Trophoblast cell (in vitro differentiated cells and primary cell): ENCODE results near the gene LIN7B.

Source experiments
- DNase-seq, 2 donors: peaks; one replicate each; pipeline ENCODE4 v3.0.0-alpha.2; 2016
- H2AFZ ChIP-seq: 2 replicates; pipeline ENCODE4 v1.6.1; 2013; ENCODE audit warnings: low read length, moderate library complexity, mild to moderate bottlenecking; ENCODE audit not compliant: insufficient read depth, poor library complexity
- H2AK5ac ChIP-seq: 2 replicates; pipeline ENCODE4 v1.6.1; 2013; ENCODE audit warnings: mild to moderate bottlenecking, low read length
- H2BK120ac ChIP-seq: 2 replicates; pipeline ENCODE4 v1.6.1; 2013; ENCODE audit warnings: low read length, mild to moderate bottlenecking, moderate library complexity; ENCODE audit not compliant: insufficient read depth, poor library complexity
- H2BK12ac ChIP-seq: 2 replicates; pipeline ENCODE4 v1.6.1; 2013; ENCODE audit warnings: mild to moderate bottlenecking, low read length, moderate library complexity
- H2BK5ac ChIP-seq: 2 replicates; pipeline ENCODE4 v1.6.1; 2013; ENCODE audit warnings: low read length, low read depth, moderate library complexity, mild to moderate bottlenecking; ENCODE audit not compliant: poor library complexity
- H3K14ac ChIP-seq: 2 replicates; pipeline ENCODE4 v1.6.1; 2013; ENCODE audit warnings: mild to moderate bottlenecking, low read length
- H3K18ac ChIP-seq: 2 replicates; pipeline ENCODE4 v1.6.1; 2013; ENCODE audit warnings: mild to moderate bottlenecking, low read length
- H3K23ac ChIP-seq: 2 replicates; pipeline ENCODE4 v1.6.1; 2013; ENCODE audit warnings: low read length
- H3K27ac ChIP-seq: 2 replicates; pipeline ENCODE4 v1.5.1; 2013; ENCODE audit warnings: low read depth, mild to moderate bottlenecking, inconsistent platforms, low read length, moderate library complexity
- H3K27me3 ChIP-seq: 2 replicates; pipeline ENCODE4 v1.6.1; 2013; ENCODE audit warnings: inconsistent platforms, mild to moderate bottlenecking, low read length, moderate library complexity; ENCODE audit not compliant: insufficient read depth
- H3K36me3 ChIP-seq, 2 experiments: 1 replicate in 1 of 2; 2 replicates in 1 of 2; pipeline ENCODE4 v1.6.1; 2013; ENCODE audit warnings: low read length in 2 of 2, mild to moderate bottlenecking in 2 of 2, moderate library complexity in 1 of 2; ENCODE audit not compliant: insufficient read depth in 2 of 2, control insufficient read depth in 1 of 2
- H3K4ac ChIP-seq: 2 replicates; pipeline ENCODE4 v1.6.1; 2013; ENCODE audit warnings: low read depth, mild to moderate bottlenecking, low read length, moderate library complexity
- H3K4me1 ChIP-seq, 2 experiments: 1 replicate in 1 of 2; 2 replicates in 1 of 2; pipeline ENCODE4 v1.6.1; 2013; ENCODE audit warnings: low read length in 2 of 2, mild to moderate bottlenecking in 2 of 2, moderate library complexity in 1 of 2; ENCODE audit not compliant: insufficient read depth in 2 of 2, control insufficient read depth in 1 of 2
- H3K4me2 ChIP-seq: 2 replicates; pipeline ENCODE4 v1.6.1; 2013; ENCODE audit warnings: inconsistent platforms, mild to moderate bottlenecking, low read length, moderate library complexity
- H3K4me3 ChIP-seq: 2 replicates; pipeline ENCODE4 v1.5.1; 2013; ENCODE audit warnings: mild to moderate bottlenecking, low read depth, low read length, inconsistent platforms
- H3K79me1 ChIP-seq: one replicate; pipeline ENCODE4 v1.6.1; 2013; ENCODE audit warnings: low read length
- H3K79me2 ChIP-seq: 2 replicates; pipeline ENCODE4 v1.6.1; 2013; ENCODE audit warnings: low read length, mild to moderate bottlenecking; ENCODE audit not compliant: control insufficient read depth, insufficient read depth, poor library complexity
- H3K9ac ChIP-seq: 2 replicates; pipeline ENCODE4 v1.6.1; 2013; ENCODE audit warnings: mild to moderate bottlenecking, low read length
- H3K9me3 ChIP-seq: 2 replicates; pipeline ENCODE4 v1.6.1; 2013; ENCODE audit warnings: low read depth, mild to moderate bottlenecking, control low read depth, inconsistent platforms, low read length; ENCODE audit not compliant: insufficient read depth
- H4K12ac ChIP-seq: 2 replicates; pipeline ENCODE4 v1.6.1; 2013; ENCODE audit warnings: low read depth, mild to moderate bottlenecking, low read length, moderate library complexity
- H4K8ac ChIP-seq: 2 replicates; pipeline ENCODE4 v1.6.1; 2013; ENCODE audit warnings: low read depth, mild to moderate bottlenecking, low read length, moderate library complexity
- H4K91ac ChIP-seq: one replicate; pipeline ENCODE4 v1.6.1; 2013; ENCODE audit warnings: low read depth, mild to moderate bottlenecking, low read length, moderate library complexity
- WGBS: extraction: QIAGEN DNeasy Blood & Tissue Kit; methylation state at CpG from one replicate; pipeline ENCODE4 v1.1.7; 2013; ENCODE audit warnings: missing lambda C conversion rate; ENCODE audit not compliant: insufficient read length, insufficient coverage; ENCODE audit errors: extremely low coverage; 5-methylcytosine and 5-hydroxymethylcytosine counted together

Gene LIN7B

DNA sequence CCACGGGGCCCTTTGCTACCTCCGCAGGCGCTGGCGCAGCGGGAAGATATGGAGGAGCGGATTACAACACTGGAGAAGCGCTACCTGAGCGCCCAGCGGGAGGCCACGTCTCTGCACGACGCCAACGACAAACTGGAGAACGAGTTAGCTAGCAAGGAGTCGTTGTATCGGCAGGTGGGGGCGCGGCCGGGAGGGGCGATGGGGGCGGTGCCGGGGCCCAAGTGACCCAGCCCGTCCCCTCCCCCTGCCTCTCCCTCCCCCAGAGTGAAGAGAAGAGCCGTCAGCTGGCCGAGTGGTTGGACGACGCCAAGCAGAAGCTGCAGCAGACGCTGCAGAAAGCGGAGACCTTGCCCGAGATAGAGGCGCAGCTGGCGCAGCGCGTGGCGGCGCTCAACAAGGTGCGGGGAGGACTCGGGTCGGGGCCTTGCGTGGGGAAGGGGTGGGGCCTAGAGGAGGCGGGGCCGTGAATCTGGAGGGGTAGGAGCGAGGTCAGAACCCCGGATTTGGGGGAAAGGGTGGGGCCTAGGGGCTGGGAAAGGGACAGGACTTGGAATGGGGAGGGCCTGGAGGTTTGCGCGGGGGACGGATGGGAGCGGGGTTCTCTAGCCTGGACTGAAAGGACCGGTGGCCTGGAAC is 18.9 kb downstream of the LIN7B start:
- H3K4me1 ChIP-seq = peaks cover 0 to 2% of the 10 kb centered on the region in 2 experiments
- H3K4ac ChIP-seq = no peak overlapping the region
- H3K4me3 ChIP-seq = no peak overlapping the region
- no peak overlapping the region for H3K23ac ChIP-seq
- H4K12ac ChIP-seq = no peak overlapping the region
- no peak overlapping the region for H4K91ac ChIP-seq
- H2BK5ac ChIP-seq = no peak overlapping the region
- H3K79me1 ChIP-seq = no peaks in the 10 kb centered on the region
- H3K27me3 ChIP-seq = no peaks in the 10 kb centered on the region
- no peak for DNase-seq
- H2AFZ ChIP-seq = no peak overlapping the region
- H3K4me2 ChIP-seq = no peak overlapping the region
- H3K9me3 ChIP-seq = peaks cover 19% of the 10 kb centered on the region
- no peaks in the 10 kb centered on the region for H3K79me2 ChIP-seq
- no peak overlapping the region for H4K8ac ChIP-seq
- no peaks in the 10 kb centered on the region for H3K36me3 ChIP-seq
- H2BK120ac ChIP-seq = no peak overlapping the region
- H2AK5ac ChIP-seq = no peak overlapping the region
- no peak overlapping the region for H3K14ac ChIP-seq
- no peak overlapping the region for H3K9ac ChIP-seq
- no peak overlapping the region for H2BK12ac ChIP-seq
- no peak overlapping the region for H3K27ac ChIP-seq
- no peak overlapping the region for H3K18ac ChIP-seq
- no CpG with 5 or more reads among the region's 49 CpGs for WGBS

DNA sequence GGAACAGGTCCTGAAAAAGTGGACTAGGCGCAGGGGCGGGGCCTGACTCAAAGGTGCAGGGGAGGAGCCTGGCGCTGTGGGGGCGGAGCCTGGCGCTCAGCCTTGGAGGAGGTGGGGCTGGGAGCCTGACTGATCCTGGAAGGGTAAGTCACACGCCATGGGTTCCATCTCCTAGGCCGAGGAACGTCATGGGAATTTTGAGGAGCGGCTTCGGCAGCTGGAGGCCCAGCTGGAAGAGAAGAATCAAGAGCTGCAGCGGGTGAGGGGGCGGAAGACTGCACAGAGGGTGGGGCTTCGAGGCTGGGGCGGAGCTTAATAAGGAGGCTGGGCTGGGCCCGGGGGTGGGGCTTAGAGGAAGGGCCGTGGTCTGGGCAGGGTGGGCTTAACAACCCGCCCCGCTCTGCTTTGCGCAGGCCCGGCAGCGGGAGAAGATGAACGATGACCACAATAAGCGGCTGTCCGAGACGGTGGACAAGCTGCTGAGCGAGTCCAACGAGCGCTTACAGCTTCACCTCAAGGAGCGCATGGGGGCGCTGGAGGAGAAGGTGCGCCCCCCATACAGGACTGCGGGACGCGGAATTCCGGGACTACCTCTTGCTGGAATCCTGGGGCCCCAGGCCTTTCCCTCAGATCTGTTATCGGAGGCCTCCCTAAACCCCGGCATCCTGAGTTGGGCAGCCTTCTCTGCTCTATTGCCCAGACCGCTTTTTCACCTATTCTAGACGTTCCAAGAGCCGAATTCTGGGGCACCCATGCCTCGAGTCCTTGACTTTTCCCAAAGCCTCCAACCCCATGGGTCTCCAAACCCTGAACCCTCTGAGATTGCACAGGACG is 19.7 kb downstream of the LIN7B start:
- no peak overlapping the region for H3K9ac ChIP-seq
- H2AK5ac ChIP-seq = no peak overlapping the region
- H4K12ac ChIP-seq = no peak overlapping the region
- H3K79me2 ChIP-seq = no peaks in the 10 kb centered on the region
- no peak overlapping the region for H2BK5ac ChIP-seq
- H2BK12ac ChIP-seq = no peak overlapping the region
- DNase-seq = peak; percentile 36 to 45
- H3K18ac ChIP-seq = no peak overlapping the region
- H3K4me3 ChIP-seq = no peak overlapping the region
- no peak overlapping the region for H3K4me2 ChIP-seq
- no peaks in the 10 kb centered on the region for H3K79me1 ChIP-seq
- H2BK120ac ChIP-seq = no peak overlapping the region
- no peak overlapping the region for H3K27ac ChIP-seq
- H3K4me1 ChIP-seq = no peaks in the 10 kb centered on the region
- no peak overlapping the region for H2AFZ ChIP-seq
- no peak overlapping the region for H4K91ac ChIP-seq
- no peak overlapping the region for H3K14ac ChIP-seq
- H3K36me3 ChIP-seq = no peaks in the 10 kb centered on the region
- no peak overlapping the region for H3K4ac ChIP-seq
- no peak overlapping the region for H4K8ac ChIP-seq
- H3K27me3 ChIP-seq = no peaks in the 10 kb centered on the region
- no CpG with 5 or more reads among the region's 42 CpGs for WGBS
- peaks cover 19% of the 10 kb centered on the region for H3K9me3 ChIP-seq
- no peak overlapping the region for H3K23ac ChIP-seq

DNA sequence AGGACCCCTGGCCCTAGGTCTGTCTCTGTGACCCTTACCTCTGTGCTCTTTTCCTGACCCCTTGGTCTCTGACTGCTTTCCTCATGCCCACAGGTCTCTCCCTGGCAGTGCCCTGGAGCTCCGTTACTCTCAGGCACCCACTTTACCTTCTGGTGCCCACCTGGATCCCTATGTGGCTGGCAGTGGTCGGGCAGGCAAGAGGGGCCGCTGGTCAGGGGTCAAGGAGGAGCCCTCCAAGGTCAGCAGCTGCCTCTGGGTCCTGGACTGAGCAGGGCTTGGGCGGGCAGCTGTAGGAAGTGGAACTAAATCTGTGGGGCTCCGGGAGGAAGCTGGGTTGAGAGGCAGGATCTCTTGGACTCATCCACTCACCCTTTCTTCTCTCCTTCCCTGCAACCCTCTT is 21.5 kb downstream of the LIN7B start:
- Histone ChIP-seq H4K12ac (no peak overlapping the region), H3K14ac (no peak overlapping the region), H3K9ac (no peak overlapping the region), H3K4me2 (no peak overlapping the region), H2AFZ (no peak overlapping the region), H3K27ac (no peak overlapping the region), H3K4ac (no peak overlapping the region), H2AK5ac (no peak overlapping the region), H2BK5ac (no peak overlapping the region), H3K4me3 (no peak overlapping the region), H3K18ac (no peak overlapping the region), H3K27me3 (no peaks in the 10 kb centered on the region), H2BK12ac (no peak overlapping the region), H4K91ac (no peak overlapping the region), H3K36me3 (no peaks in the 10 kb centered on the region), H3K9me3 (peaks cover 9% of the 10 kb centered on the region), H2BK120ac (no peak overlapping the region), H3K79me1 (no peaks in the 10 kb centered on the region), H3K23ac (no peak overlapping the region), H4K8ac (no peak overlapping the region), H3K79me2 (no peaks in the 10 kb centered on the region), H3K4me1 (no peaks in the 10 kb centered on the region)
- no peak for DNase-seq
- no CpG with 5 or more reads among the region's 5 CpGs for WGBS

- Histone ChIP-seq H3K14ac (no peak overlapping the region), H3K9me3 (peaks cover 12% of the 10 kb centered on the region), H3K27ac (no peak overlapping the region), H4K91ac (no peak overlapping the region), H3K4me3 (no peak overlapping the region), H3K27me3 (no peaks in the 10 kb centered on the region), H2AK5ac (no peak overlapping the region), H3K79me1 (no peaks in the 10 kb centered on the region), H4K8ac (no peak overlapping the region), H3K4ac (no peak overlapping the region), H4K12ac (no peak overlapping the region), H3K4me1 (no peaks in the 10 kb centered on the region), H3K18ac (no peak overlapping the region), H3K36me3 (no peaks in the 10 kb centered on the region), H2BK120ac (no peak overlapping the region), H3K4me2 (no peak overlapping the region), H3K23ac (no peak overlapping the region), H3K9ac (no peak overlapping the region), H2AFZ (no peak overlapping the region), H2BK12ac (no peak overlapping the region), H2BK5ac (no peak overlapping the region), H3K79me2 (no peaks in the 10 kb centered on the region)
- peak; percentile 73 to 79 for DNase-seq
- no CpG with 5 or more reads among the region's 10 CpGs for WGBS
Observed at GRCh38 chr19:49136771-49137171, 22.6 kb downstream of the LIN7B start.
